ENCODE results near the gene CA9. TPM values are rescaled to one million over a fixed set of nuclear protein-coding genes. Genes with fewer than 3 reads are reported as not detected.
A peak's percentile ranks its signal among the peaks of the same experiment; 100 is the strongest.

CA9 gene
- total and polyA plus RNA-seq, 2 donors from 2014 or later = 0.67 to 0.85 TPM

DNA sequence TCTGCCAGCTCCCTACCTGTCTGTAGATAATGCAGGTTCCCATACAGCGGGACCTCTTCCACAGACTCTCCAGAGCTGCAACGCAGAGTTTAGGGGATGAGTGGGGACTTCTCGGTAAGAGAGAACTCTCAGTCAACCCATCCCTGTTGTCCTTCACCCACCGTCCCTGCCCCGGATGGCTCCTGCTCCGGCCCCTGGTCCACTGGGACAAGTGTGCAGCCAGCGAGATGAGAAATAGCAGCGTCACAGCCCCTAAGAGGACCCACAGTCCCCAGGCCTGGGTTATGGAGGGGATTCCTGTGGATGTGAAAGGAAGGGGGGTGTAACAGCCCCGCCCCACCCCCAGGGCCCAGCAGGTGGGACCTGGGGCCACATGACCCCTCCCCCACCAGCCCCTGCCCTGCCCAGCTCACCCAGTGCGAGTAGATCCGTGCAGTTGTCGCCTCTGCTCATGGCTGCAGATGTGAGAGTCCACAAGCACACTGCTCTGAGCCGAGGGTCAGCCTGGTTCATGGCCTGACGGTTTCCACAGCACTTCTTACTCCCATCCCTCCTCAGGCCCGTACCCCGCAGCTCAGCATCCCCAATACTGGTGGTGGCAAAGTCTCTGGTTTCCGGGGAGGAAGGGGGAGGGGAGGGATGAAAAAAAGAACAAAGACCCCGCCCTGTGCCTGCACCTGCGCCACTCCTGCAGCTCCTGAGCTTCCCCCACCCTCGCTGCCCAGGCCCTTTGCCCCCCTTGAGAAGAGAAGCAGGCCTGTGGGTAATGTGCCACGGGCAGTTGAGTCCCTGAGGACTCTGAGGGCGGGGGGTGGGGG, 23.2 kb upstream of the CA9 start, which contains the start of gene SIT1:
SIT1 (minus strand) TSS at position 591 of the 818 bp plus-strand sequence; CDS start at position 513, 78 bp downstream.
- no peaks in the 10 kb centered on the region for H3K27me3 ChIP-seq (ENCODE audit: control insufficient read depth, insufficient read depth, low read length)
- no peaks in the 10 kb centered on the region for H3K9me3 ChIP-seq (ENCODE audit: control insufficient read depth in 2 of 3, insufficient read depth in 1 of 3, low read length in 3 of 3)
- no peak within 1 kb of the TSS for H3K27ac ChIP-seq (ENCODE audit: low read depth in 2 of 2, low read length in 2 of 2)
- TF ChIP-seq, protein P1, sequence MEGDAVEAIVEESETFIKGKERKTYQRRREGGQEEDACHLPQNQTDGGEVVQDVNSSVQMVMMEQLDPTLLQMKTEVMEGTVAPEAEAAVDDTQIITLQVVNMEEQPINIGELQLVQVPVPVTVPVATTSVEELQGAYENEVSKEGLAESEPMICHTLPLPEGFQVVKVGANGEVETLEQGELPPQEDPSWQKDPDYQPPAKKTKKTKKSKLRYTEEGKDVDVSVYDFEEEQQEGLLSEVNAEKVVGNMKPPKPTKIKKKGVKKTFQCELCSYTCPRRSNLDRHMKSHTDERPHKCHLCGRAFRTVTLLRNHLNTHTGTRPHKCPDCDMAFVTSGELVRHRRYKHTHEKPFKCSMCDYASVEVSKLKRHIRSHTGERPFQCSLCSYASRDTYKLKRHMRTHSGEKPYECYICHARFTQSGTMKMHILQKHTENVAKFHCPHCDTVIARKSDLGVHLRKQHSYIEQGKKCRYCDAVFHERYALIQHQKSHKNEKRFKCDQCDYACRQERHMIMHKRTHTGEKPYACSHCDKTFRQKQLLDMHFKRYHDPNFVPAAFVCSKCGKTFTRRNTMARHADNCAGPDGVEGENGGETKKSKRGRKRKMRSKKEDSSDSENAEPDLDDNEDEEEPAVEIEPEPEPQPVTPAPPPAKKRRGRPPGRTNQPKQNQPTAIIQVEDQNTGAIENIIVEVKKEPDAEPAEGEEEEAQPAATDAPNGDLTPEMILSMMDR (IDR thresholded peaks at IDR 0.05; ENCODE audit: borderline replicate concordance, extremely low read depth, insufficient read depth) = no peak
- no peak within 1 kb of the TSS for H3K9ac ChIP-seq (ENCODE audit: low read length in 3 of 3)
- DNase-seq = peak in 1 of 5 donors; percentile 79
- H3K36me3 ChIP-seq (ENCODE audit: control insufficient read depth in 2 of 3, insufficient read depth in 3 of 3, low read length in 3 of 3) = no peaks in the 10 kb centered on the region
- H3K4me1 ChIP-seq (ENCODE audit: control insufficient read depth in 2 of 3, insufficient read depth in 2 of 3, low read depth in 1 of 3, low read length in 3 of 3) = peaks cover 0 to 3% (median 0%) of the 10 kb centered on the region in 3 donors
- no peak within 1 kb of the TSS for H3K4me3 ChIP-seq (ENCODE audit: low read length in 3 of 3)
- FAIRE-seq = no peak
- intact Hi-C loops (cut with DNase I) = no loop called here

DNA sequence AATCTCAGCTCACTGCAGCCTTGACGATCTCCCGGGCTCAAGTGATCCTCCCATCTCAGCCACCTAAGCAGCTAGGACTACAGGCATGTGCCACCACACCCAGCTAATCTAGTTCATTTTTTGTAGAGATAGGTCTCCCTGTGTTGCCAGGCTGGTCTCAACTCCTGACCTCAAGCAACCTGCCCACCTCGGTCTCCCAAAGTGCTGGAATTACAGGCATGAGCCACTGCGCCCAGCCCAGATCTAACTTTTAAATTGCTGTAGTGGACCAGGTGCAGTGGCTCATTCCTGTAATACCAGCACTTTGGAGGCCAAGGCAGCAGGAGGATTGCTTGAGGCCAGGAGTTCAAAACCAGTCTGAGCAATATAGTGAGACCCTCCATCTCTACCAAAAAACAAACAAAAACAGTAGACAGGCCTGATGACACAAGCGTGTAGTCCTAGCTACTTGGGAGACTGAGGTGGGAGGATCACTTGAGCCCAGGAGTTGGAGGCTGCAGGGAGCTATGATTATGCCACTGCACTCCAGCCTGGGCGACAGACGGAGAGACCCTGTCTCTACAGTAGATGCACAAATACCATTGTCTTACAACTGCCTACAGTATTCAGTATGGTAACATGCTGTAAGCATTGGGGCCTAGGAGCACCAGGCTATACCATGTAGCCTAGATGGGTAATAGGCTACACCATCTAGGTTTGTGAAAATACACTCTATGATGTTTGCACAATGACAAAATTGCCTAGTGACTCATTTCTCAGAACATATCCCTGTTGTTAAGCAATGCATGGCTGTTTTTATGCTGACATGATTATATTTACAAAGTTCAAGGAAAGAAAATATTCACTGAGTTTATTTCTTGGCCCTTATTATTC, 21.5 kb upstream of the CA9 start:
- Histone ChIP-seq H3K9ac (ENCODE audit: low read length in 3 of 3) (no peak overlapping the region), H3K4me1 (ENCODE audit: control insufficient read depth in 2 of 3, insufficient read depth in 2 of 3, low read depth in 1 of 3, low read length in 3 of 3) (peaks cover 0 to 4% (median 4%) of the 10 kb centered on the region in 3 donors), H3K9me3 (ENCODE audit: control insufficient read depth in 2 of 3, insufficient read depth in 1 of 3, low read length in 3 of 3) (no peaks in the 10 kb centered on the region), H3K27ac (ENCODE audit: low read depth in 2 of 2, low read length in 2 of 2) (no peak overlapping the region), H3K36me3 (ENCODE audit: control insufficient read depth in 2 of 3, insufficient read depth in 3 of 3, low read length in 3 of 3) (no peaks in the 10 kb centered on the region), H3K27me3 (ENCODE audit: control insufficient read depth, insufficient read depth, low read length) (no peaks in the 10 kb centered on the region), H3K4me3 (ENCODE audit: low read length in 3 of 3) (no peak overlapping the region)
- FAIRE-seq (no peak), DNase-seq (peak in 1 of 5 donors; percentile 24)
- TF ChIP-seq, protein P1 (IDR thresholded peaks at IDR 0.05; ENCODE audit: borderline replicate concordance, extremely low read depth, insufficient read depth) = no peak
- intact Hi-C loops (cut with DNase I) = no loop called here

DNA sequence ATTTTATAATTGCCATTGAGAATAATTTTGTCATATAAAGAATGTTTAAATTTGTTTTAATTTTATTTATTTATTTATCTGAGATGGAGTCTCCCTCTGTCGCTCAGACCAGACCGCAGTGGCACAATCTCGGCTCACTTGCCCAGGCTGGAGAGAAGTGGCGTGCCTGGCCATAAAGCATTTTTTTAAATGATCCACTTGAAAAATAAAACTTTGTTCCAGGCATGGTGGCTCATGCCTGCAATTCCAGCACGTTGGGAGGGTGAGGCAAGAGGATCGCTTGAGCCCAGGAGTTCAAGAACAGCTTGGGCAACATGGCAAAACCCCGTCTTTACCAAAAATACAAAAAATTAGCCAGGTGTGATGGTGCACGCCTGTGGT, 20.9 kb upstream of the CA9 start:
- no peak overlapping the region for H3K27ac ChIP-seq (ENCODE audit: low read depth in 2 of 2, low read length in 2 of 2)
- DNase-seq (peak in 2 of 5 donors; percentile 22 to 24), FAIRE-seq (no peak)
- H3K4me3 ChIP-seq (ENCODE audit: low read length in 3 of 3) = no peak overlapping the region
- peaks cover 0 to 4% (median 4%) of the 10 kb centered on the region in 3 donors for H3K4me1 ChIP-seq (ENCODE audit: control insufficient read depth in 2 of 3, insufficient read depth in 2 of 3, low read depth in 1 of 3, low read length in 3 of 3)
- H3K9me3 ChIP-seq (ENCODE audit: control insufficient read depth in 2 of 3, insufficient read depth in 1 of 3, low read length in 3 of 3) = no peaks in the 10 kb centered on the region
- H3K9ac ChIP-seq (ENCODE audit: low read length in 3 of 3) = no peak overlapping the region
- TF ChIP-seq, protein P1 (IDR thresholded peaks at IDR 0.05; ENCODE audit: borderline replicate concordance, extremely low read depth, insufficient read depth) = no peak
- H3K27me3 ChIP-seq (ENCODE audit: control insufficient read depth, insufficient read depth, low read length) = no peaks in the 10 kb centered on the region
- H3K36me3 ChIP-seq (ENCODE audit: control insufficient read depth in 2 of 3, insufficient read depth in 3 of 3, low read length in 3 of 3) = no peaks in the 10 kb centered on the region
- intact Hi-C loops (cut with DNase I) = no loop called here

Data from kidney (tissue), 14 donors.